Neuronal stem cell (in vitro differentiated cells): ENCODE results near the gene FOXE1.

Experiments used
- DNase-seq: peaks from one replicate; pipeline ENCODE4 v3.0.0-alpha.2; 2013; ENCODE audit warnings: low spot score
- H2AFZ ChIP-seq: one replicate; pipeline ENCODE4 v1.6.1; 2013; ENCODE audit warnings: mild to moderate bottlenecking, low read length, inconsistent platforms
- H2AK5ac ChIP-seq: 2 replicates; pipeline ENCODE4 v1.6.1; 2013; ENCODE audit warnings: low read depth, mild to moderate bottlenecking, inconsistent platforms, low read length, moderate library complexity, mixed read lengths
- H2BK120ac ChIP-seq: 2 replicates; pipeline ENCODE4 v1.6.1; 2013; ENCODE audit warnings: low read depth, mild to moderate bottlenecking, inconsistent platforms, low read length, moderate library complexity, mixed read lengths
- H2BK12ac ChIP-seq: one replicate; pipeline ENCODE4 v1.6.1; 2013; ENCODE audit warnings: low read length, inconsistent platforms
- H2BK15ac ChIP-seq: 2 replicates; pipeline ENCODE4 v1.6.1; 2013; ENCODE audit warnings: mild to moderate bottlenecking, low read length, inconsistent platforms, mixed read lengths
- H2BK5ac ChIP-seq: one replicate; pipeline ENCODE4 v1.6.1; 2013; ENCODE audit warnings: inconsistent platforms, mild to moderate bottlenecking, low read length, moderate library complexity
- H3K14ac ChIP-seq: one replicate; pipeline ENCODE4 v1.6.1; 2013; ENCODE audit warnings: low read length, inconsistent platforms
- H3K18ac ChIP-seq: 2 replicates; pipeline ENCODE4 v1.6.1; 2013; ENCODE audit warnings: low read length, inconsistent platforms
- H3K23ac ChIP-seq: 2 replicates; pipeline ENCODE4 v1.6.1; 2013; ENCODE audit warnings: low read depth, mild to moderate bottlenecking, mixed read lengths, low read length, inconsistent platforms; ENCODE audit not compliant: poor library complexity
- H3K27ac ChIP-seq: replicated peaks from 3 replicates; pipeline ENCODE4 v1.5.1; 2013; ENCODE audit warnings: low read length, inconsistent platforms
- H3K27me3 ChIP-seq, 3 experiments: 2 replicates each; pipeline ENCODE4 v1.6.1; 2013; ENCODE audit warnings: low read length in 3 of 3, mild to moderate bottlenecking in 2 of 3, inconsistent platforms in 1 of 3, low read depth in 1 of 3, mixed read lengths in 1 of 3, moderate library complexity in 1 of 3; ENCODE audit not compliant: control insufficient read depth in 3 of 3, insufficient read depth in 3 of 3
- H3K36me3 ChIP-seq, 2 donors: replicated peaks in 1 of 2; 2 replicates each; pipeline ENCODE4 v1.6.1; 2013; ENCODE audit warnings: low read length in 2 of 2; ENCODE audit not compliant: control insufficient read depth in 2 of 2, insufficient read depth in 2 of 2
- H3K4ac ChIP-seq: 2 replicates; pipeline ENCODE4 v1.6.1; 2013; ENCODE audit warnings: inconsistent platforms, mild to moderate bottlenecking, low read length, moderate library complexity
- H3K4me1 ChIP-seq, 2 donors: 1 replicate in 1 of 2; 2 replicates in 1 of 2; pipeline ENCODE4 v1.6.1; 2013; ENCODE audit warnings: low read length in 2 of 2, low read depth in 1 of 2; ENCODE audit not compliant: control insufficient read depth in 2 of 2, insufficient read depth in 1 of 2
- H3K4me2 ChIP-seq: one replicate; pipeline ENCODE4 v1.6.1; 2013; ENCODE audit warnings: mild to moderate bottlenecking, low read length, inconsistent platforms; ENCODE audit not compliant: insufficient read depth, poor library complexity, severe bottlenecking
- H3K4me3 ChIP-seq, 2 donors: 2 replicates each; pipeline ENCODE4 v1.5.1; 2013; ENCODE audit warnings: low read length in 2 of 2, mild to moderate bottlenecking in 2 of 2, inconsistent platforms in 1 of 2, moderate library complexity in 1 of 2
- H3K79me1 ChIP-seq: one replicate; pipeline ENCODE4 v1.6.1; 2013; ENCODE audit warnings: low read depth, mild to moderate bottlenecking, inconsistent platforms, low read length, moderate library complexity
- H3K9ac ChIP-seq: one replicate; pipeline ENCODE4 v1.6.1; 2013; ENCODE audit warnings: mild to moderate bottlenecking, low read depth, low read length, inconsistent platforms; ENCODE audit not compliant: poor library complexity
- H3K9me3 ChIP-seq, 2 donors: replicated peaks in 1 of 2; 2 replicates each; pipeline versions ENCODE3 to v1.6.1; 2013; ENCODE audit warnings: low read length in 2 of 2, mild to moderate bottlenecking in 2 of 2, inconsistent platforms in 1 of 2, low read depth in 1 of 2, mixed read lengths in 1 of 2, moderate library complexity in 1 of 2; ENCODE audit not compliant: control insufficient read depth in 2 of 2, insufficient read depth in 1 of 2
- H4K8ac ChIP-seq: one replicate; pipeline ENCODE4 v1.6.1; 2013; ENCODE audit warnings: low read depth, mild to moderate bottlenecking, inconsistent platforms, low read length, moderate library complexity
- H4K91ac ChIP-seq: one replicate; pipeline ENCODE4 v1.6.1; 2013; ENCODE audit warnings: low read length, low read depth, mild to moderate bottlenecking, inconsistent platforms; ENCODE audit not compliant: poor library complexity
- WGBS, 2 donors: extraction: QIAGEN DNeasy Blood & Tissue Kit; methylation state at CpG; one replicate each; pipeline ENCODE4 v1.1.7; 2013; ENCODE audit warnings: missing lambda C conversion rate in 2 of 2, mixed read lengths in 1 of 2; ENCODE audit not compliant: insufficient read length in 2 of 2, insufficient replicate concordance in 1 of 2; ENCODE audit errors: extremely low coverage in 2 of 2; 5-methylcytosine and 5-hydroxymethylcytosine counted together

Gene FOXE1

GRCh38 chr9:97848215-97848479, 4.9 kb upstream of the FOXE1 start:
- Histone ChIP-seq H3K27me3 (peaks cover 50 to 84% (median 74%) of the 10 kb centered on the region in 3 experiments), H3K79me1 (no peaks in the 10 kb centered on the region), H3K9me3 (peaks cover 0 to 3% of the 10 kb centered on the region in 2 donors), H3K27ac (no peak overlapping the region), H4K91ac (no peak overlapping the region), H2BK5ac (no peak overlapping the region), H3K23ac (peak overlapping the region; percentile 71), H4K8ac (no peak overlapping the region), H3K4ac (no peak overlapping the region), H3K18ac (peak overlapping the region; percentile 74), H3K9ac (peak overlapping the region; percentile 36), H2BK12ac (no peak overlapping the region), H3K36me3 (no peaks in the 10 kb centered on the region), H2BK15ac (no peak overlapping the region), H3K4me1 (peaks cover 2 to 7% of the 10 kb centered on the region in 2 donors), H2AFZ (peak overlapping the region; percentile 42), H2BK120ac (no peak overlapping the region), H2AK5ac (no peak overlapping the region), H3K14ac (no peak overlapping the region), H3K4me2 (peak overlapping the region; percentile 32), H3K4me3 (no peak overlapping the region)
- DNase-seq = no peak
- no CpG with 5 or more reads among the region's 7 CpGs for WGBS, 2 donors

GRCh38 chr9:97848480-97849237, 4.4 kb upstream of the FOXE1 start:
- DNase-seq = no peak
- H3K4me2 ChIP-seq = peak overlapping the region; percentile 32
- H2BK15ac ChIP-seq = no peak overlapping the region
- peak overlapping the region; percentile 54 for H3K9ac ChIP-seq
- H2BK12ac ChIP-seq = no peak overlapping the region
- no peak overlapping the region for H3K27ac ChIP-seq
- H2AK5ac ChIP-seq = peak overlapping the region; percentile 33
- no peak overlapping the region for H4K91ac ChIP-seq
- H3K36me3 ChIP-seq = no peaks in the 10 kb centered on the region
- no peaks in the 10 kb centered on the region for H3K79me1 ChIP-seq
- peaks cover 0 to 3% of the 10 kb centered on the region in 2 donors for H3K9me3 ChIP-seq
- peak overlapping the region; percentile 74 for H3K14ac ChIP-seq
- peaks cover 2 to 7% of the 10 kb centered on the region in 2 donors for H3K4me1 ChIP-seq
- H3K23ac ChIP-seq = peak overlapping the region; percentile 71
- peaks cover 55 to 88% (median 80%) of the 10 kb centered on the region in 3 experiments for H3K27me3 ChIP-seq
- H3K4me3 ChIP-seq = no peak overlapping the region
- peak overlapping the region; percentile 42 for H2AFZ ChIP-seq
- no peak overlapping the region for H4K8ac ChIP-seq
- no peak overlapping the region for H2BK120ac ChIP-seq
- H2BK5ac ChIP-seq = peak overlapping the region; percentile 55
- peak overlapping the region; percentile 70 for H3K18ac ChIP-seq
- WGBS, 2 donors = no CpG with 5 or more reads among the region's 61 CpGs
- H3K4ac ChIP-seq = no peak overlapping the region

- no peak for DNase-seq
- H3K4me2 ChIP-seq = no peak overlapping the region
- H3K4me1 ChIP-seq = peaks cover 2 to 7% of the 10 kb centered on the region in 2 donors
- no peaks in the 10 kb centered on the region for H3K79me1 ChIP-seq
- H3K27ac ChIP-seq = no peak overlapping the region
- no peak overlapping the region for H2BK12ac ChIP-seq
- H2BK120ac ChIP-seq = no peak overlapping the region
- H3K4ac ChIP-seq = no peak overlapping the region
- H2BK5ac ChIP-seq = no peak overlapping the region
- no peak overlapping the region for H4K8ac ChIP-seq
- H2BK15ac ChIP-seq = no peak overlapping the region
- H4K91ac ChIP-seq = no peak overlapping the region
- no peak overlapping the region for H2AFZ ChIP-seq
- H2AK5ac ChIP-seq = no peak overlapping the region
- H3K4me3 ChIP-seq = no peak overlapping the region
- peaks cover 2 to 3% of the 10 kb centered on the region in 2 donors for H3K9me3 ChIP-seq
- WGBS, 2 donors = no CpG with 5 or more reads among the region's 3 CpGs
- H3K36me3 ChIP-seq = no peaks in the 10 kb centered on the region
- no peak overlapping the region for H3K9ac ChIP-seq
- no peak overlapping the region for H3K18ac ChIP-seq
- no peak overlapping the region for H3K14ac ChIP-seq
- H3K27me3 ChIP-seq = peaks cover 64 to 98% (median 93%) of the 10 kb centered on the region in 3 experiments
- H3K23ac ChIP-seq = no peak overlapping the region
Measured at GRCh38 chr9:97849980-97850379, 3.0 kb upstream of the FOXE1 start.

GRCh38 chr9:97850746-97851445, 2.1 kb upstream of the FOXE1 start:
- Histone ChIP-seq H4K91ac (no peak overlapping the region), H2BK120ac (no peak overlapping the region), H3K79me1 (no peaks in the 10 kb centered on the region), H3K4me3 (no peak overlapping the region), H2BK15ac (no peak overlapping the region), H2AK5ac (no peak overlapping the region), H3K14ac (no peak overlapping the region), H3K4me1 (peaks cover 2 to 7% of the 10 kb centered on the region in 2 donors), H3K27ac (no peak overlapping the region), H3K27me3 (peaks cover 74 to 99% (median 98%) of the 10 kb centered on the region in 3 experiments), H3K9ac (no peak overlapping the region), H2BK12ac (no peak overlapping the region), H2AFZ (no peak overlapping the region), H4K8ac (no peak overlapping the region), H3K4ac (no peak overlapping the region), H3K18ac (no peak overlapping the region), H3K23ac (no peak overlapping the region), H3K36me3 (no peaks in the 10 kb centered on the region), H2BK5ac (no peak overlapping the region), H3K4me2 (no peak overlapping the region), H3K9me3 (peaks cover 5 to 6% of the 10 kb centered on the region in 2 donors)
- WGBS, 2 donors = no CpG with 5 or more reads among the region's 13 CpGs
- DNase-seq = no peak
